ENCODE data around the gene SWSAP1. TPM values are rescaled to one million over a fixed set of nuclear protein-coding genes. Genes with fewer than 3 reads are reported as not detected.
A peak's percentile ranks its signal among the peaks of the same experiment; 100 is the strongest.

SWSAP1 gene
- total and polyA plus RNA-seq, 9 of the 15 experiments (the other 6 are each of a cell fraction or from before 2014, with no cell fraction given), result 0.18 to 2.8 (median 1.7) TPM

GRCh38 chr19:11375143-11375948, 880 bp downstream of the SWSAP1 start (continued):
- TF ChIP-seq ZNF449 (CRISPR knock-in tag; IDR thresholded peaks at IDR 0.05) (no peak), TAL1 (IDR thresholded peaks at IDR 0.05) (no peak), ZNF3 (CRISPR knock-in tag; IDR thresholded peaks at IDR 0.05) (no peak), ARID3A (IDR thresholded peaks at IDR 0.05; ENCODE audit: borderline replicate concordance, low read depth, low read length) (0 out of 2 replicates have a peak, but pooled peaks have one; percentile 5), ZNF551 (CRISPR knock-in tag; IDR thresholded peaks at IDR 0.05) (no peak), MEF2D (tag; conservative IDR thresholded peaks at IDR 0.05; ENCODE audit: low read depth) (no peak), TCF15 (CRISPR knock-in tag; IDR thresholded peaks at IDR 0.05) (no peak), TRIM24 (IDR thresholded peaks at IDR 0.05) (no peak), ZNF134 (CRISPR knock-in tag; conservative IDR thresholded peaks at IDR 0.05) (no peak), CBFB (CRISPR knock-in tag; IDR thresholded peaks at IDR 0.05) (no peak), NFE2 (IDR thresholded peaks at IDR 0.05; ENCODE audit: low read depth) (no peak), TARDBP (IDR thresholded peaks at IDR 0.05) (no peak), FOXP1 (CRISPR knock-in tag; IDR thresholded peaks at IDR 0.05) (no peak), PYGO2 (tag; IDR thresholded peaks at IDR 0.05) (no peak), ZNF212 (CRISPR knock-in tag; IDR thresholded peaks at IDR 0.05) (no peak), L3MBTL2 (IDR thresholded peaks at IDR 0.05) (no peak), ATF1 (CRISPR knock-in tag; IDR thresholded peaks at IDR 0.05) (no peak), ATF1 (tag; IDR thresholded peaks at IDR 0.05) (no peak), PPARD (CRISPR knock-in tag; IDR thresholded peaks at IDR 0.05) (no peak), POLR2AphosphoS5 (IDR thresholded peaks at IDR 0.05; ENCODE audit: control insufficient read depth, insufficient read depth, low read depth, low read length) (no peak), MTA2 (IDR thresholded peaks at IDR 0.05; ENCODE audit: low read depth) (no peak), CBX8 (IDR thresholded peaks at IDR 0.05; ENCODE audit: borderline replicate concordance, extremely low read depth, low read depth, low read length, poor library complexity, severe bottlenecking) (no peak), NR3C1 (CRISPR knock-in tag; IDR thresholded peaks at IDR 0.05) (no peak), RBFOX2 (IDR thresholded peaks at IDR 0.05; ENCODE audit: low read depth, low read length) (peak; percentile 25; the same call in 1 of the 2 replicates), POLR2H (tag; IDR thresholded peaks at IDR 0.05; ENCODE audit: low read depth) (peak; percentile 89), TCF7L2 (IDR thresholded peaks at IDR 0.05; ENCODE audit: low read depth, low read length) (no peak), ZNF75A (CRISPR knock-in tag; IDR thresholded peaks at IDR 0.05) (peak; percentile 35; the same call in 1 of the 2 replicates), ZNF354B (CRISPR knock-in tag; IDR thresholded peaks at IDR 0.05) (no peak), ZBTB7A (IDR thresholded peaks at IDR 0.05; ENCODE audit: borderline replicate concordance, control insufficient read depth, low read depth, low read length) (peak; percentile 43; the same call in 1 of the 2 replicates)
